GM18507 (cell line): ENCODE results near the gene TBPL2.
"Not testable (repeated sequence)": the region's sequence is repeated elsewhere in the genome, so short reads cannot be mapped to it uniquely, and the experiment has no call there.

Source experiments
- DNase-seq: peaks from one replicate; pipeline ENCODE4 v3.0.0; 2011; ENCODE audit warnings: low read depth; ENCODE audit not compliant: insufficient read length; ENCODE audit errors: extremely low spot score
- FAIRE-seq: peaks from 2 replicates; lab custom pipeline; 2011; peaks lifted over from hg19 to GRCh38; lab: Jason Lieb, UNC

TBPL2 gene

DNA sequence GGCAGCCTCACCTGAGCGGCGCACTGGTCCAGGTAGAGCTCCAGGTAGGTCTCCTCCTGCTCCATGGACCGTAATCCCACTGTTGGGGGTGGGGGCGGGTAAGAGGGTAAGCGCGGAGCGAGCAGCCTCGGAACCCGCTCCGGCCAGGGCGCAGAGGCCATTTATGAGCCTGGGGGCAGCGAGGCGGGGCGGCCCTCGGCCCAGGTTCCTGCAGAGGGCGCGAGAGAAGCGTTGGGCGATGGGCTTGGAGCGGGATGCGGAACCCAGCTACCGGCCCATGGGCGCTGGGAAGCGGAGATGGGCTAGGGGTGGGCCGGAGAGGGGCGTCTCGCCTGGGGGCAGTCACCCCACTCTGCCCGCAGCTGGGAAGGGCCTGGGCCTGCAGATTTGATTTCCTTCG is at the start of gene TBPL2:
Gene TBPL2 (minus strand): TSS at position 232 of the 400 bp plus-strand sequence. CDS start 167 bp downstream, at position 65.
- DNase-seq (no peak), FAIRE-seq (no peak)

DNA sequence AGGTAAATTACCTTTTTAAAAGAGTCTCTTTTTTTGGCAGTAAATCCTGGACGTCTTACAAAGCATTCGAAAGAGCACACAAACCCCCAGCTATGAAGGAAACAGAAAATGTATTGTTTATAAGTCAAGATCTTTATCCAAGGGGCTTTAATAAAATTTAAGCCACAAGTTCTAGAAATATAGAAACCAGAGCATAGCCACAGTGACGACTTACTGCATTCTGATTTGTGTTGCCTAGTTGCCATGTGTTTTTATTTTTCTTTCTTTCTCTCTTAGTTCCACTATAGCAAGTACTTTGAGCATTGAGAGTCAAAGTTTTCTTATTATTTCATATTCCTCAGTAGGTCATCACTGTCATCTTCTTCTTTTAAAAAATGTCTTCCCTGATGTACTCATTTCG is 47.8 kb upstream of the TBPL2 start:
- DNase-seq (no peak), FAIRE-seq (no peak)

DNA sequence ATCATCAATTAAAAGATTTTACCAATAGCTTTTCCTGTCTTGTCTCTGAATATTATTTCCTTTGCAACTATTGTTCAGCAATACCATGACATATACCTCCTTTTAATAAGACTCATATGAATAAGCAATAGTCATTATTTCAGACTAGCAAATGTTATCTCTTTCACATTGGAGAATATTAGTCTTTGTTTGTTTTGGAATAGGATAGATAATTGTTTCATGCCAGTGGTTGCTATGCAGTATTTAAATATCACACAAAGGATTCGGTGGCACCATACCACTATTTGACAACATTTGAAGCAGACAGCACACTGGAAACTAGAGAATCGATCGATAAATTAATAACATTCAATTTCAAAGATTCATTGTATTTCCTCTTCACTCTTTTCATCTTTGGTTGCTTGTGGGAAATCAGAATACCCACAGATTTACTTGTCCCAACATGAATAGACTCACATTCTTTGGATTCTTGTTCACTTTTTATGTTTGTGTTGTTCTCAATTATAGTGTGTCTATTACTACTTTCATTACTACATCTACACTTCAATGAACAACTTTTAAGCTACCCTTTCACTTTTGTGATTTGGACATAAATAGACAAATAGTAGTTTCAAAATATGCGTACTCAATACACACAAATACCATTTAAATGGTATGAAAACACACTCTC is 42.7 kb upstream of the TBPL2 start:
- DNase-seq, result no peak
- no peak for FAIRE-seq

DNA sequence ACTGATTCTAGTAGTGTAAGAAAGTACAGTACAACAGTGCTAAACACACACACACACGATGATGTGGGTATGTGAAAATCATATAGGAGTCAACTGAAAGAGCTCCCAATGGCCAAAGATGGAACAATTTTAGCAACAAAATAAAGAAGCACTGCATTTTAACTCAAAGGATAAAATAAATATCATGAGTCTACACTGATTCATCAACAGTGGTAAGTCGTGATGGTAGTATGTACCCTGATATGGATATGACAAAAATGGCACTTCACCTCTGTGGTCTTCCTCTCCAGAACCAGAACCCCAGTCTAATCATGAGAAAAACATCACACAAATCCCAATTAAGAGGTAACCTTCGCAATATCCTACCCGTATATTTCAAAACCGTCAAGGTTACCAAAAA is 41.4 kb upstream of the TBPL2 start:
- no peak for FAIRE-seq
- DNase-seq, result no peak

DNA sequence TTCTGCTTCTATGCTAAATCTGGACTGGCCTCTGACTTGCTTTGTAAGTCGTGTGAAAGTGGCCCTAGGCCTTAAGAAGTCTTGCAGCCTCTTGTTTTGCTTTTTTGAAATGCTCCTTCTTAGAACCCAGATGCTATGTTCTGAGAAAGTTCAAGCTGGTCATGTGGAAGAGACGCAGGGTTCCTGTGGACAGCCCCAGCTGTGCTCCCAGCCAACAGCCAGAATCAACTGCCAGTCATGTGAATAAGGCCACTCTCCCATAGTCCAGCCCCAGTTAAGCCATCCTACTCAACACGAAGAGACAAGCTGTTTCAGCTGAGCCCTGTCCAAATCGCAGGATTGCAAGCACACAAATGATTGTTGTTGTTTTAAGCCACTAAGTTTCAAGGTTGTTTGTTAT is 37.3 kb upstream of the TBPL2 start:
- FAIRE-seq (no peak), DNase-seq (no peak)

DNA sequence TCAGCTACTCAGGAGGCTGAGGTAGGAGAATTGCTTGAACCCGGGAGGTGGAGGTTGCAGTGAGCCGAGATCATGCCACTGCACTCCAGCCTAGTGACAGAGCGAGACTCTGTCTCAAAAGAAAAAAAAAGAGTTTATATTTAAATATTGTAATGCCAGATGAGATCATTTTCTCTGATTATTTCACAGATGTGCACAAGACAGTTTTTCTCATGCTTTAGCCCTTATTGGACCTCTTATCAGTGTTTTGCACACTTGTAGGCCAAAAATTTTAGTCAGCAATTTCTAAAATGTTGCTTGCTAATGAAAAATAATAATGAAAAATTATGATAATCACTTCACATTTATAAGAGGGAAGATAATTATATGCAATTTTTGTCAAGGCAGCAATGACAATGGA is 36.0 kb upstream of the TBPL2 start:
- FAIRE-seq, DNase-seq: not testable (repeated sequence)

DNA sequence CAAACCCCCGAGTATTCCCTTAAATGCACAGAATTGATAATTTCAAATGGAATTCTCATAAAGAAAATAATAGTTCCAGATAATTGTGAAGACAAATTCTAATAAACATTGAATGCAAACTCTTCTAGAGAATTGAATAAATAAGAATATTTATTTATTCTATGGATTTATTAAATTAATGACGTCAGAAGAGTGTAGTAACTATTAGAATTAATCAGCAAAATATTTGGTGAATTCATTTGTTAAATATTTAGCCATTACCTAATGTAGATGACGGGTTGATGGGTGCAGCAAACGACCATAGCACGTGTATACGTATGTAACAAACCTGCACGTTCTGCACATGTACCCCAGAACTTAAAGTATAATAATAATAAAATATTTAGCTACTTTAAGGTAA is 33.4 kb upstream of the TBPL2 start:
- FAIRE-seq (no peak), DNase-seq (no peak)

DNA sequence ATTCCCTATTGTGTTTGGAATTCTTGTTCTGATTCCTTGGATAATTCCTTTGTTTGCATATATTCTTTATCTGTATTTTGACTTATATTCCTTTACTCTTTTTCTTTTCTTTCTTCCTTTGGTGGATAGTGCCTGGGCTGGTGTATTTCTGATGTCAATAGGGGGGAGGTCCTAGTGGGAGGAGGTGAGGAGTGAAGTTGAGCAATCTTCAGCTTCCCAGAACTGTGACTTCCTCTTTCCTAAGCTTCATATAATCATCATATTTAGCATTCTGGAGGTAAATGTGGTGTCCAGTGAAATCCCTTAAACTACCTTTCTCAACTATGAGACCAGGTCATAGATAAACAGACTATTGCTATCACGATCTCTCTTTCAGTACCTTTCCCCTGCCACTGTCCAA is 29.6 kb upstream of the TBPL2 start:
- DNase-seq (no peak), FAIRE-seq (no peak)

DNA sequence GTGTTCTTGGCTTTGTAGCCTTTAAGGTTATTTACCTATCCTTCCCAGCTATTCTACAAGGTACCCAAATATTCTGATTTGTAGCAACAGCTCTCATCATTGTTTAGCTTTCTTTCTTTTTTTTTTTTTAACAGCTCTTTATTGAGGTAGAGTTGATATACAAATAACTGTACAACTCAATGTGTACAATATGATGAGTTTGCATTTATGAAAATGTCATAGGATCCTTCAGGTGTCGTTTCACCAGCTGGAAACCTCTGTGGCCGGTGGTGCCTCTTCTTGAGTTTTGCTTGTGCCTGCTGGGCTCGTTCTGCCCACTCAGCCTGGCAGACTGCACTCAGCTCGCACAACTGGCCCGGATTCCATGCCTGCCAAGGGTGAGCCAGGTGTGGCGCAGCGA is 26.9 kb upstream of the TBPL2 start:
- FAIRE-seq, result no peak
- no peak for DNase-seq

DNA sequence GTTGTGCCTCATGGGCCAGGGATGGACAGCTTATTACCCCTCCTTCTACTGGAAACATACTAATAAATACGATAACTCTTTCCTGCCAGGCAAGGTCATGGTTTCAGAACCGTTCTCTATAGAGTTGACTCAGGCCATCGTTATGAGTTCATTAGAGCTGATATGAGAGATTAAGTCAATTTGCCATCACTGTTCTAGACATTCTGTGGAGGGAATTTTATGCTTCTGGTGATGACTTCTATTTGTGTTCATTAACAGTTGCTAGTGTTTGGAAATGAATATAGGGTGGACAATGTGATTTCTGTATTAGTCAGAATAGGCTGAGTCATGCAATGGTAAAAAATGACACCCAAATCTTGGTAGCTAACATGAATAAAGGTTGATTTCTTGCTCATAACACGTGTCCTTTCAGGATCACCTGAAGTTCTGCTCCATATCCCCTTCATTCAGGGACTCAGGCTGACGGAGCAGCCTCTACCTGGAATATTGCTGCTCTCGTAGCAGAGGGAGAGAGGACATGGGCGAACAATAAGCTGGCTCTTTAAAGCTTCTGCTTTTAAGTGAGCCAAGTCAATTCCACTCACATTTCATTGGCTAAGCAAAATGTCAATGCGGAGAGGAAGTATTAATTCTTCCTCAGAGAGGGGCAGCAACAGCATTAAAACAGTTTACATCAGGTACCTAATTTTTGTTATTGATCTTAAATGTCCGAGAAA is 18.5 kb upstream of the TBPL2 start:
- FAIRE-seq, result peak; percentile 56
- peak; percentile 36 for DNase-seq

DNA sequence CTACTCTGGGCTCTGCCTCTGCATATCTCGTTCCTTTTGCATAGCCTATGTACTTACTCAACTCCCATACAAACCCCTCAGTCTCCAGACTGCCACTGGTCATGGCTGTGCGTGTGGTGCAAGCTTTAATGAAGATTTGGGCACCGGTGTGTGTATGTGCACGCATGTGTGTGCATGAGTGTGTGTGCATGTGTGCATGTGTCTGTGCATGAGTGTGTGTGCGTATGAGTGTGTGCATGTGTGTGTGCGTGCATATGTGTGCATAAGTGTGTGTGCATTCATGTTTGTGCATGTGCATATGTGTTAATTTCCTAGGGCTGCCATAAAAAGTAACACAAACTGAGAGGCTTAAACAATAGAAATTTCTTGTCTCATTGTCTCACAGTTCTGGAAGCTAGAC is 17.1 kb upstream of the TBPL2 start:
- DNase-seq (no peak), FAIRE-seq (no peak)

DNA sequence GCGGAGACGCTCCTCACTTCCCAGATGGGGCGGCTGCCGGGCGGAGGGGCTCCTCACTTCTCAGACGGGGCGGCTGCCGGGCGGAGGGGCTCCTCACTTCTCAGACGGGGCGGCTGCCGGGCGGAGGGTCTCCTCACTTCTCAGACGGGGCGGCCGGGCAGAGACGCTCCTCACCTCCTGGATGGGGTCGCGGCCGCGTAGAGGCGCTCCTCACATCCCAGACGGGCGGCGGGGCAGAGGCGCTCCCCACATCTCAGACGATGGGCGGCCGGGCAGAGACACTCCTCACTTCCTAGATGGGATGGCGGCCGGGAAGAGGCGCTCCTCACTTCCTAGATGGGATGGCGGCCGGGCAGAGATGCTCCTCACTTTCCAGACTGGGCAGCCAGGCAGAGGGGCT is 16.0 kb upstream of the TBPL2 start:
- DNase-seq, FAIRE-seq: not testable (repeated sequence)

DNA sequence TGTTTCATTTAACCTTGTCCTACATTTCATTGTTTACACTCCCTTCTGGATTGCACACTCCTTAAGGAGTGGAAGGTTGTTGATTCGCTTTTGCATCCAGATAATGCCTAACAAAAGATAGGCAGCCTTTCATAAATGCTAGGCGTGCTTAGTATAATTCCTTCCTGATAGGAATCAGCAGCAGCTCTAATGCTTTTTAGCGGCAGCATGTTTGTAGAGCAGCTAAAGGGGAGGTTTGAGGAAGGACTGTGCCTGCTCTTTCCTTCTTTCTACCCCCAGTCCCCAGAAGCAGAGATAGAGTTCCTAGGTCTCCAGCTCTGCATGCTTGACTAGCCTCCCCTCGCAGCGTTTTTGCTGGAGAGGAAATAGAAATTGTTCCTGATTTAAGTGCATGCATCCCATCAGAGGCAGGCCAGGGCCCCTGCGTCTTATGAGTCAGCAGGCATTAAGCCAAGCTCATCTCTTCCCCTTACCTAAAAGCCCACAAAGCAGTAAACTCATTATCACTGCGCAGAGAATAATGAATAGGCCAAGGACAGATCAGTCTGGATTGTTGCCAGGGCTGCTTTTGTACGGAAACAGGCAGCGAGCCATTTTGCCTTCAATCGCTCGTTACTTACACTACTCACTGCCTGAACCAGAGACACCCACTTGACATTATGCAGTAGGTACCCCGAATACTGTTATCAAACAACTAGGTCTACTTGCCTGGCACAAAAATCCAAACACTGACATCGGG is 14.0 kb upstream of the TBPL2 start:
- DNase-seq (no peak), FAIRE-seq (no peak)

DNA sequence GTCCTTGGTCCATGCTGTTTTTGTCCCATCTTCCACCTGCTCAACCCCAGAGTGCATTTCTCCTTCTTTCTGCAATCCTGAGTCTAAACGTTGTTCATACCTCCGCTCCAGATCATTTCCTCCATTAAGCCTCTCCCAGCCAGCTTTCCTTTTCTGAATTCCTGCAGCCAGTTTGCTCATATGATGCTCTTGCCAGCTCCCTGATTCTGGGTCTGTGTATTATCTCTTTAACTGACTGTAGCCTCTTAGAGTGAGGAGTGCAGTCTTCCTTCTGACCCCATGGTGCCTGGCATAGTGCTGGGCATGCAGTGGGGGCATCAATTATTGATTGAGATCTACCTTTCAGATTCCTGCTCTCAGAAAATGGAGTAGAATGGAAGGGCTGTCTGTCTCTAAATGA is 11.5 kb upstream of the TBPL2 start:
- no peak for FAIRE-seq
- DNase-seq, result no peak

DNA sequence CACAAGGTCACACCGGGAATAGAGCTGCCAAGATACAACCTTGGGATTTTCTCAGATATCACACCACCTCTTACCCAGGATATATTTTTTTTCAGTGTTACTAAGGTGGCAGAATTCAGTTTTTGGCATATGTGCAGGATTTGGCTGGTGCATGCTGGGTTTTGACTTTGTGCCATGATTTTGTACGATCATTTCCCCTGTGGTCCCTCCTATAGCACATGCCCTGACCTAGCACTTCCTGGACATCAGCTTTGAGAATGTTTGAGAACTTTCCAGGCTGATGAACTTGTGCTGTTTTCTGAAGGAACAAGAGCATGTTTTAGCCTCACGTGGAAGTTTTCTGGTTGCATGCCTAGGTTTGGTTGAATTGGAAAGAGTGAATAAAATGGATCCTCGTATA is 11.0 kb upstream of the TBPL2 start:
- FAIRE-seq (no peak), DNase-seq (no peak)

DNA sequence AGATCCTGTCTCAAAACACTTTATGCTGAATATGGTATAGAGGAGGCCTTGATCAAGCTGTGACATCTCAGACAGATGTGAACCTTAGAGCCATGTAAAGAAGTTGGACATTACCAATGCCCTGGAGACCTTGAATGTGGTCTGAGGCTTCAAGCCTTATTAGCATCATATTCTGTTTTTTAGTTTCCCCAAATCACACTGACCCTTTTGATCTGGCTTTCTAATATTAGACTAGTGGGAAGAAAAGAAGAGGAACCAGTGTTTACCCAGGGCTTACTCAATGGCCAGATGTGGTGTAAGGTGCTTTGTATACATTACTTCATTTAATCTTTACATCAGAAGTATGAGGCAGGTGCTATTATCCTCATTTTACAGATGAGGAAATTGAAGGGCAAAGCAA is 10.6 kb upstream of the TBPL2 start:
- FAIRE-seq, result no peak

DNA sequence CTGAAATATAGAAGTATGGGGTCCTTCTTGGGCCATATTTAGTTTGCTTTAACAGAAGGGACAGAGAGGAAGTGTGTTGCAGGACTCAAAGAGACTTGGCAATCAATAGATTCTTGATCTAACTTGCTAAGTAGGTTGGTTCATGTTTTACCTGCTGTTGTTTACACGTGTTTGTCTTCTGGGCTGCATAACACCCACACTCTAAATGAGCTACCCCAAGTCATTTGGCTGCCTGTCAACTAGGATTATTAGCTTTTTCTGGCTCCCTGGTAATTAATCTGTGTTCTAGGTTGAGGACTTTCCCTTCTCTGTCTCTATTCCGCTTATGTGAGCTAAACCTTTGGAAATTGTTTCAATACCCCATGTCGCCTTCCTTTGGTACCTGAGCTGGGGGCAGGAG is 10.1 kb upstream of the TBPL2 start:
- no peak for FAIRE-seq
- no peak for DNase-seq

More for the DNA sequence above, 10.6 kb upstream of the TBPL2 start:
- no peak for DNase-seq

DNA sequence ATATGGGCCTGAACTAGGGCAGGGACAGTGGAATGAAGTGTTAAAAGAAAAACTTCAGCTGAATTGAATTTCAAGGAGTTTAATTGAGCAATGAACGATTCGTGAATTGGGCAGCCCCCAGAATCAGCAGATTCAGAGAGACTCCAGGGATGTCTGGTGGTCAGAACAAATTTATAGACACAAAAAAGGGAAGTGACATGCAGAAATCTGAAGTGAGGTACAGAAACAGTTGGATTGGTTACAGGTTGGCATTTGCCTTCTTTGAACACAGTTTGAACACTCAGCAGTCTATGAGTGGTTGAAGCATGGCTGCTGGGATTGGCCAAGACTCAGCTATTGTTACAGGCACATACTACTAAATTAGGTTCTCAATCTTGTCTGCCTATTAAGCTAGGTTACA is 9.7 kb upstream of the TBPL2 start:
- FAIRE-seq (no peak), DNase-seq (no peak)

DNA sequence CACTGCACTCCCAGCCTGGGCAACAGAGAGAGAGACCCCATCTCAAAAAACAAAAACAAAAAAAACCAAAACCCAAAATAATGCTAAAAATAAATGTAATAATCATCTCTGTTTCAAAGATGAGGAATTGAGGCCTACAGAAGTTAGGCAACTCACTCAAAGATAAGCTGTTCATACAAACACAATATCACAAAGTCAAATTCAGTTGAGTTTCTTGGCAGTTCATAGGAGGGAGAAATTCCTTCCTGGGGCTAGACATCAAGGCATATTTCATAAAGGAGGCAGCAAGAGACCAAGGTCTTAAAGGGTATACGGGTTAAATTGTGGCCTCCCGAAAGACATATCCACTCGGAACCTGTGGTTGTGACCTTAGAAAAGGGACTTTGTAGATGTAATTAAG is 8.7 kb upstream of the TBPL2 start:
- FAIRE-seq, result no peak
- no peak for DNase-seq

DNA sequence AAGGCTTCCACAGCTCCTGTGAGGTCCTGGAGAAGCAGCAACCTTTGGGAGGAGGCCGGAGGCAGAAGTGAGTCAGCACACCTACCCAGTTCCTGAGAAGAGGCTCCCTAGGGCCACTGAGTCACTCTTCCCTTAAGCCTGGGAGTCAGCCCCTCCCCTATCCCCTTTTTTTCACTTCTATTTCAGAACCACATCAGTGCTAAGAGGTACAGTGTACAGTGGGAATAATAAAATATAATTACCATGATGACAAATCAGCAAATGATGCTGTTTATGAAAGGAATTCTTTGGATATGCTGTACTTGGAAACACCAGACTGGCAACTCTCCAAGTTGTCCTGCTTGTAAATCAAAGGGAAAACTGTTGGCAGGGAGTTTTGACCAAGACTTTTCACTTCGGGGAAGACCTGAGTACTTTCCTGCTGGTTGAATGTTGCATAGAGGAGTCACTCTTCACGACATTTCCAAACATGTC is 7.8 kb upstream of the TBPL2 start:
- no peak for FAIRE-seq
- no peak for DNase-seq

DNA sequence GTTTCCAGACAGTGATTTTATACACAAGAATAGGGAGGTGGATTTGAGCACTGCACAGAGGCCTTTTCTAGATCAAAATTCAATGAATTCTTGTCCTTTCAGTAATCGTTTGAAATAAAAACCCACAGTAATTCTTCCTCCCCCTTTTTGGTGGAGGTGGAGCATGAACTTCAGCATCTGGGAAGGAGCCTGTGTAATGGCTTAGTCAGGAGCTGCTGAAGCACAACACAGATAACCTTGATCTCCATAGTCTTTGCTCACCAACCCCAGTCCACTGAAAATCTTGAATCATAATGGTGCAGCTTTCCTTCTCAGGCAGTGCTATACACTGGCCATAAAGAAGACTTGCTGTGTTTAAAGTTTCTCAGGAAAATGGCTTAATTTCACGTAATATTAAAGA is 6.4 kb upstream of the TBPL2 start:
- FAIRE-seq (no peak), DNase-seq (no peak)
